ENCODE measurements around the gene PLS3.

DNA sequence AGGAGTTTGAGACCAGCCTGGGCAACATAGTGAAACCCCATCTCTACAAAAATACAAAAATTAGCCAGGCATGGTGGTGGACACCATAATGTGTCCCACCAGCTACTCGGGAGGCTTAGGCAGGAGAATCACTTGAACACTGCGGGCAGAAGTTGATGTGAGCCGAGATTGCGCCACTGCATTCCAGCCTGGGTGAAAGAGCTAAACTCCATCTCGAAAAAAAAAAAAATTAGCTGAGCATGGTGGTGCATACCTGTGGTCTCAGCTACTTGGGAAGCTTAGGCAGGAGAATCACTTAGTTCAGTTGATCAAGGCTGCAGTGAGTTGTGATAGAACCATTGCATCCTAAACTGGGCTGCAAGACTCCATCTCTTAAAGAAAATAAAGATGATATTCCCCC, 91.2 kb downstream of the PLS3 start:
- TF ChIP-seq, protein P1, sequence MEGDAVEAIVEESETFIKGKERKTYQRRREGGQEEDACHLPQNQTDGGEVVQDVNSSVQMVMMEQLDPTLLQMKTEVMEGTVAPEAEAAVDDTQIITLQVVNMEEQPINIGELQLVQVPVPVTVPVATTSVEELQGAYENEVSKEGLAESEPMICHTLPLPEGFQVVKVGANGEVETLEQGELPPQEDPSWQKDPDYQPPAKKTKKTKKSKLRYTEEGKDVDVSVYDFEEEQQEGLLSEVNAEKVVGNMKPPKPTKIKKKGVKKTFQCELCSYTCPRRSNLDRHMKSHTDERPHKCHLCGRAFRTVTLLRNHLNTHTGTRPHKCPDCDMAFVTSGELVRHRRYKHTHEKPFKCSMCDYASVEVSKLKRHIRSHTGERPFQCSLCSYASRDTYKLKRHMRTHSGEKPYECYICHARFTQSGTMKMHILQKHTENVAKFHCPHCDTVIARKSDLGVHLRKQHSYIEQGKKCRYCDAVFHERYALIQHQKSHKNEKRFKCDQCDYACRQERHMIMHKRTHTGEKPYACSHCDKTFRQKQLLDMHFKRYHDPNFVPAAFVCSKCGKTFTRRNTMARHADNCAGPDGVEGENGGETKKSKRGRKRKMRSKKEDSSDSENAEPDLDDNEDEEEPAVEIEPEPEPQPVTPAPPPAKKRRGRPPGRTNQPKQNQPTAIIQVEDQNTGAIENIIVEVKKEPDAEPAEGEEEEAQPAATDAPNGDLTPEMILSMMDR (IDR thresholded peaks at IDR 0.05): no peak
- TF ChIP-seq POLR2A (IDR thresholded peaks at IDR 0.05) (no peak), POLR2AphosphoS5 (IDR thresholded peaks at IDR 0.05) (no peak), EP300 (IDR thresholded peaks at IDR 0.05) (no peak)

All from suprapubic skin (tissue), 4 donors.